ELF-1 (cell line): ENCODE measurements around the gene SRBD1.

Experiments
- DNase-seq: peaks from one replicate; pipeline ENCODE4 v3.0.0-alpha.2; 2016; ENCODE audit warnings: low read depth, low spot score

Gene SRBD1

DNA sequence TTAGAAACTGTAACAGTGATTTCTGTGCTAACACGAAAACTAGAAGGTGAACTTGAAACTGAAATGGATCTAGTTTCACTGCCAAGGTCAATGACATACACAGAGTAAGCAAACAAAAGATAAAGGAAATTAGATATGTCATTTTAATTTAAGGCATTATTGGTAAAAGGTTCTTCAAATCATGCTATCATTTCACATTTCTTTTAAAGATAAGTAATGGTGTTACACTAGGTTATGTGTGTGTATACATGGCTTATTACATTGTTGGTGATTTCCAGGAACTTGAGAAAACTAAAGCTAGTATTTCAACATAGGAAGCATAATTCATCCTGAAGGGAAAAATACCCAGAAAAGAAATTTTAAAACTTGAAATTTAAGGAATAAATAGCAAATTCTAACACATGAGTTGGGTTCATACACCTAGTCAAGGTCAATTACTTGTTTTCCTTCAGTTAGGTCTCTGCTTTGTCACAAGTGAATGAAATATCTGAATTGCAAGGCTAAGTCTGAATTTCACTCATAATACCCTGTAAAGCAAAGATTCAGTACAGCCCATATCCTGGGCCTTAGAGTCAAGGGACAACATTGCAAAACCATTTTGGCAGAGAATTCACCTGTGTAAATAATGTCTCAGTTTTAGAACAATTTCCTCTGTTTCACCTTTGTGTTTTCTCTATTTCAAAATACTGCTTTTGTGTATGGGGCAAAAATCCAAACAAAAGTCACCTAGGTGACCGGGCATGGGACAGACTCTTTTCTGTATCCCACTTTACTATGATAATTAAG lies 141.6 kb downstream of the SRBD1 start:
- DNase-seq: no peak

DNA sequence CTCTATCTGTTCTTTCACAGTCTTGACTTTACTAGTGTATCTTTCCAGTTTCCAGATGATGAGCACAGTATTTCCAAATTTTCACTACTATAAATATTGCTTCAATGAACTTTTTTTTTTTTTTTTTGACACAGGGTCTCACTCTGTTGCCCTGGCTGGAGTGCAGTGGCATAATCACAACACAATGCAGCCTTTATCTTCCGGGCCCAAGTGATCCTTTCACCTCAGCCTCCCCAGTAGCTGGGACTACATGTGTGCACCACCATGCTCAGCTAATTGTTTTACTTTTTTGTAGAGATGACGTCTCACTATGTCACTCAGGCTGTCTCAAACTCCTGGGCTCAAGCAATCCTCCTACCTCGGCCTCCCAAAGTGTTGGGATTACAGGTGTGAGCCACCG lies 142.8 kb downstream of the SRBD1 start:
- DNase-seq: no peak

DNA sequence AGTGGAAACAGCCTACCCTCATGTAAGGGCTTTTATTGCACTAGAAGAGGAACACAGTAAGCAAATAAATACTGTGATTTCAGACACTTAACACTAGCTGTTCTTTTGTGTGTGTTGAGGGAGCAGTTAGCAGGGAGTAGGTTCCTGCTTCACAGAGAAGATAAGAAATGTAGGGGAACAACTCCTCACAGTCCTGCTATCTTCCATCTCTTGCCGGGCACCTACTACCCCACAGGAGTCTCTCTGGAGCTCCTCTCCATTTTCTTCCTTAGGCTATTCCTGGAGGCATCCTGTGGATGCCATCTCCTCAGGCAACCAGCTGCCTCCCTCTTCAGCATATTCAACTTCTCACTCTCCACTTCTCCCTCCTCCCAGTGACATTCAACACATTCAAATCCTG lies 145.0 kb downstream of the SRBD1 start:
- peak; percentile 65 for DNase-seq

DNA sequence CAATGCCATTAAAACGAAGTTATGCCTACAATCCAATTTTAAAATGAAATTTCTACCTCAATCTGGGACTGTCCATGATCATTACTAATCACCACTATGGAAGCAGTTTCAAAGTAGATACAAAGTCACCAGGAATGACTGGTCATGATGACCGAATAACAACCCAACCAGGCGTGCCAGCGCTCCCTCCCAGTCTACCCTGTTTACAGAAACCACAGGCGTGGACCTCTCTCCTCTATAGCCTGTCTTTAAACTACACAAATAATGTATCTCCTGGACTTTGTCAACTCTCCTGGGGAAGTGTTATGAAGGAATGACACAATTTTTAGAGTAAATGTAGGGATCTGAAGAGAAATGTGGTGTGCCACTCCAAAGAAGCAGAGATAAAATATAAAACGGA lies 150.2 kb downstream of the SRBD1 start:
- no peak for DNase-seq

DNA sequence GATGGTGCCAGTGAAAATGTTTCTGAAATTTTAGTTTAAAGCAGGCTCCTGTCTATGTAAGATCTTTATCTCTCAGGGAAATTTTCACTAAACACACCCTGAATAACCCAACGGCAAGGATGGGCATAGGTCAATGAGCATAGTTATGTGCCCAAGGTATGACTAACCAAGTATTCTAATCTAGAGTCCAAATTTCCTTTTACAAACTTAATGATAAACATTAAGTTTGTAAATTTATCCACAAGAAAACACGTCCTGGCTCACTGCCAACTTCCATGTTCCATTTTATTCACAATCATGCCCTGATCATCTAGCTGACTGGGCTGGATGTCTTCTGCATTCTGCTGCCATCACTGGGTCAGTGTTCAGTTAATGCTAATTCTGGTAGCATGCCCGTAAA lies 151.2 kb downstream of the SRBD1 start:
- DNase-seq: no peak

DNA sequence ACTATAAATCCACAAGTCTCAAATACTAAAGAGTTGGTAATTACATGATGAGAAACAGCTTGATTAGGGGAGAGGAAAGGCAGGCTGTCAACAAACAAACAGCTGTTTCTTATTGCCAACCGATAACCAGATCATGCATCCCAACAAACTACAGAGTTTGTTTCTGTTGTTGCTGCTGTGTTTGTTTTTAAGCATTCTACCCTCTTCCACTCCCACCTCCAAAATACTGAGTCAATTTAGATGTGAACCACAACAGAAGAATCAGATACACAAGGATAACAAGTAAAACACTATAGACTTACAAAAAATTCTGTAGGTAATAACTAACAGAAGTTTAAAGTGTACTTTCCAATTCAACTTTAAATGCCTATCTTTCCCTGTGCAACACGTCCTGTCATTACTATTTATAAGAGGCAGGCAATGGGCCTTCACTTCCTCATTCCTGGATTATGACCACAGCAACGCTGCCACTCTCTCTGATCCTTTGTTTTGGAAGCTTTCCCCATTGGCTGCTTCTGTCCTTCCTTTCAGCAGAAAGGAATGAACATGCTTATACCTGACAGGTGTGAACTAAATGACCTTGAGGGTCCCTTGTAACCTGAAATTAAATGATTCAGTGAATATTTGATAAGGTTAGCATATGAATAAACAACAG lies 152.0 kb downstream of the SRBD1 start:
- DNase-seq: peak; percentile 57

DNA sequence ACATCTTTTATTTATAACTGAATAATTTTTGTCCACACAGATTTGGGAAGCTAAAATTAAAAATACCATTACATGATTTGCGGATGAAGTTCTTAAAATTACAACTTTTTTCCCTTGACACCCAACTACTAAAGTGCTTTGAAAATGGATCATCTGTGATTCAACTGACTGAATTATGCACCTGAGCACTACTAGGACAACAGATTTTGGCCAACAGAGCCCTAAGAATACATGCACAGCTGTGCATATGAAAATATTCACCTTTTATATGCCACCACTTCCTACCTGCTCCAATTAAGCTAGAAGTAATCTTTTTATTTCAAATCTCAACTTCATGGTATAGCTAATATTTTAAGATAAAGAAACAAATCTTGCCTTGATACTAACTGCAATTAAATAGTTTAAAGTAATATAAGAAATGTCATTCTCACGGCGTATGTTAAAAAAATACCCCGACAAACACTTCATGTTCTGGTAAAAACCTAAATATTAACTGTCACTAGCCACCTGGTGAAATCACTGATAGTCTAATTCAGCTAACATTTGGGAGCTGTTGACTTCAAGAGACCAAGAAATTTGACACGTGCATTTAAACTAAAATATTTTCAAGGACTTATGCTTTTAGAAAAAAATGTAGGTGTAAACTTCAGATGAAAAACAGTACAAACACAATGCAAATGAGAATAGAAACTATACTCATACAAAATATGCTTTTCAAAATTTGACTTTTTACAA lies 153.7 kb downstream of the SRBD1 start:
- DNase-seq: no peak

DNA sequence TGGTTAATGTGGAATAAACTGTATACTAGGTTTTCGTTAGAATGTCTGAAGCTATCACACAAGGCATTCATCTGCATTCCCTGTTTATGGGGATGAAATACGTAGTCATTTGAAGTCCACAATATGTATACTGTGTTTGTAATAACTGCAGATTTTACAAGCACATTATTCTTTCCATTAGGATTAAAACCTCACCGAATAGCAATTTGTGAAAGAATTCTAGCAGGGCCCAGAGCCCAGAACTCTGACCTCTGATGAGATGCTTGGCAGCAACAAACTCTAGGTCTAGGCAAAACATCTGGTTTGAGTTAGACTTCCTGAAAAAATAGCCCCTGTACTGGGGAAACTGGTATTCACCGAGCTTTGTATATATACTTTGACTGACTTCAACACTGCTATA lies 158.2 kb downstream of the SRBD1 start:
- no peak for DNase-seq

DNA sequence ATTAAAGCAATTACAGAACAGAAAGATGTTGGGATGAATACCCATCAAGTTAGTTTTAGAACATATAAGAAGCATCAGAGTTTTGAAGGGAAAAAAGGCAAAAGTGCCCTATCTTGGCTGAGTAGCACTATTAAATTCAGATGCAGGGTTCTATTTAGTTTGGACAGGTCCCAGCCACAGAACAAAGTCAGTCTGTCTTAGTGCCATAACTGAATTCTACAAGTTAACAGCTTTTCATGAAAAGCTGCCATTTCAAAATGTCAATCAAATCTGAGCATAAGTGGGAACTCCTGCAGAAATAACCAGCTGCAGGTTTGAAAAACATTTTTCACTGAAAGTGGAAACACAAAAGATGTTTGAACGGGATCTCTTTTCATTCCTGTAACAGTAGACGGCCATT lies 160.4 kb downstream of the SRBD1 start:
- DNase-seq: no peak

DNA sequence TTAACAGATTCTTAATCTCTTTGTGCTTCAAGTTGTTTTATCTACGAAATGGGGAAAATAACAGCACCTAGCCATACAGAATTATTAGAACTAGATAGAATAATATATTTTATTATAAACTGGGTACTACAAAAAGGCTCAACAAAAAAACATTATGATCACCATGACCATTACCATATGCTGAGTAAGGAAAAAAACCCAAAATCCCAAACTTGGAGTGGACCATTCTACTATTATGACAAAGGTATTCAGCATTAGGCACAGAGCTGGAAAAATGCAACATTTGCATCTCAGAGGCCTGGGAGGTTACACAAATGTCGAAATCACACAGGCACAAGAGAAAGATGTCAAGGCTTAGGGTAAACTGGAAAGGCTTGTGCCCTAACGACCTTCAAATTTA lies 162.8 kb downstream of the SRBD1 start:
- DNase-seq: no peak

DNA sequence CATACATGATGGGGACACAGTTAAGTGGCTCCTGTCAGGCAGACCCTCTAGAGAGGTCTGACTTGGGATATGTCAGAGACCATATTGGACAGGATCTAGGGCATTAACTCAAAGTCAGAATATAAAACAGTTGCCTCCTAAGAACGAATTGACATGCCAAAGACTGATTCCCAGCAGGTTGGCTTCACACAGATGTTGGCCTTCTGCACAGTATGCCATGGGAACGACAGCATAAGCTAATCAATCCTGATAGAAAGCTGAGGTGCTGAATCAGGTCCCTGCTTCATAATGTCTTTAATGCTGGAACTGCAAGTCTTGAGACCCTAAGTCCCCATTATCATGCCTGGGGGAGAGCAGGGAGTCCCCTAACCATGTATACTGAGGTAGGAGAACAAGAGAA lies 165.1 kb downstream of the SRBD1 start:
- no peak for DNase-seq

DNA sequence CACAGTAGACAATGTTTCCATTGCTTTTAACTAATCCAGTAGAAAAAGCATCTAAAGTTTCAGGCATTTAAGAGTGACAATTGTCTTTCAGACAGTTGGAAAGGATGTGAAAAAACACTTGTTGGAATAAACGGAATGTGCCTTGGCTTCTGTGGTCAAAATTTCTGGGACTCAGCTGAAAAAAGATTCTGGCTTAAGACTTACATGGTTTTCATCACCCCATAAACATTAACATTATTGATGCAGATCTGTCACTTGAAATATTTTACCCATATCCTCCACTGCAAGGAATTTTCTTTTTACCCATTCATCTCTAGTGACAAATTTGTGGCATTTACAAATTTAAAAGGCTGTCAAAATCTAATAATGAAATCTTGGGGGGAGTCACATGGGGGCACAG lies 166.0 kb downstream of the SRBD1 start:
- DNase-seq: no peak

DNA sequence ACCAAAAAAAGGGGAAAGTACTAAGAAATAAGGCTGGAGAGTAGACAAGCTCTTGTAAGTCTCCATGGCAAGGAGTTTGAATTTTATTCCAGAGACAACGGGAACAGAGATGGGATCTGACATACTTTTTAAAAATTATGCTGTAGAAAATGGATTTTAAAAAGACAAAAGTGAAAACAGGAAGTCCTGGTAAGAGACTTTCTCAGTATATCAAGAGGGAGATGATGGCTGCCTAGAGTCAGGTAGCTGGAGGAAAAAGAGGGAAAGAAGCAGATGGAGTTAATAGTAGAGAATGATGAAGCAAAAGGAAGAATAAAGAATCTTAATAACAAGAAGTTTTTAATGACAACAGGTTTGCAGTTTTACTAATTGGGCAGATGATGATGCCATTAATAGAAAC lies 168.1 kb downstream of the SRBD1 start:
- no peak for DNase-seq

DNA sequence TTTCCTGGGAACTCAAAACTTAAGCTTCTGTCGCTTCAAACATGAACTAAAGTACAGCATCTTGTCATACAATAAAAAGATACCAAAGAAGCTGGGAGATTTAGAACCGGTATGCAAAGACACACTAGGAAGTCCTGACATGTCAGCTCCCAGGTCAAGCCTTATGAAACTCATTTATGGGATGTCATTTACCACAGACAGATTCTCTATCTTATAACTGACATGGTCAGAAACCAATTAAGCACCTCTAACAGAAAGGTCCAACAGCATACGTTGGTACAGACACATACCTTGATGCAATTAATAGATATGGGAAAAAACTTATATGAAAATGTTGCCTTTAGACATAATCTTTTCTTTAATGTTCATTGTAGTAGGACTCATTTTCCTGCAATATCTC lies 169.0 kb downstream of the SRBD1 start:
- no peak for DNase-seq

DNA sequence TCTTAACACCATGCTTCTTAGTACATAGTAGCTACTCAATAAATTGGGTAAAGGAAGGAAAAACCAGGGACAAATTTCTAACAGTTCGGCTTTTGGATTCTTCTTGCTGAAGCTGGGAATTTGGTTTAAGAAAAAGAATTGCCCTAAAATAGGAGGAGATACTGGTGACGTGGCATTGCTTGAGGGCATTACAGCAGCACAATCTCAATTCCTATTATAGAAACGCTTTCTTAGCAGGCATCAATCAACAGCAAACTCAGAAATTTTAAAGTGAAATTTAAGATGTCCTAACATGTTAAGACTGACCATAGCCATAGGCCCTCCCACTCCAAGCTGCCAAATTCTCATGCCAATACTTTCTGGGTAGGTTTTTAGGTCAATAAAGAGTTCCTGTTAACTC lies 169.5 kb downstream of the SRBD1 start:
- no peak for DNase-seq

DNA sequence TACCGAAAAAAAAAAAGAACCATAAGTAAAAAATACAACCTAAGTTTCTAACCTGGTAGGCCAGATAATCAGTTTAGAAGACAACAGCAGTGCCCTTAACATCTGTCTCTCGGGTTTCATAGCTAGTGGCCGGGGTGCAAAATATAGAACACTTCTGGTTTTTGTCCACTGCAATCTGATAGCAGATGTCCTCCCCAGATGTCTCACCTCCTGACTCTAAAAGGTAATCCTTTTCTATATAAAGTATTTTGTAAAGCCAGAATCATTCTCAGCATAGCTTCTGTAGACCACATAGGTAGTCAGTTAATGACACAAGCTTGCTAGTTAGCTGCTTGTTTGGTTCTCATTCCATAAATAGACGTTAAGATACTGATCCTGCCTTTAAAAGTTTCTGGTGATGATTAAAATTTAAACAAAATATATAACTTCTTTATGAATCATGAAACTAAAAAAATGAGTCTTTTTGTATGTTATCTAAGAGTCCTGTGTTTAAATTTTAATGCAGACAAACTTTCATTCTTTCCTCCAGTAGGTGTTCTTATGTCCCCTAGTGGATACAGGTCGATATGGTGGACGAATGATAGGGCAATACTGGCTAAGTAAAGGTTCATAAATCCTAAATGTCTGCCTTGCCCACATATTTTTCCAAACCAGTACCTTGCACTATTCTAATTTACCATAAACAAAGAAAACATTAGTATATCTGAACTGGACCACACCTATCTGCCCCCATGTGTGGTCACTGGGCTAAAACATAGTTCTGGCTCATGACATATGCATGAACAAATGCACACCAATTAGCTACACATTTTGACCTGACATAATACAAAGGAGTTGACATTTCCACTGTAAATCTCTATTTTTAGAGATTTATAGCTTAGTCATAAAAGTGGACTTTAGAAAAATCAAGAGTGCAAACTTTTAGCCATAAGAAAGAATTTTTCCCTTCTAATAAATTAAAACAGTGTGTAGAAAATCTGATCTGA lies 171.0 kb downstream of the SRBD1 start:
- DNase-seq: no peak

DNA sequence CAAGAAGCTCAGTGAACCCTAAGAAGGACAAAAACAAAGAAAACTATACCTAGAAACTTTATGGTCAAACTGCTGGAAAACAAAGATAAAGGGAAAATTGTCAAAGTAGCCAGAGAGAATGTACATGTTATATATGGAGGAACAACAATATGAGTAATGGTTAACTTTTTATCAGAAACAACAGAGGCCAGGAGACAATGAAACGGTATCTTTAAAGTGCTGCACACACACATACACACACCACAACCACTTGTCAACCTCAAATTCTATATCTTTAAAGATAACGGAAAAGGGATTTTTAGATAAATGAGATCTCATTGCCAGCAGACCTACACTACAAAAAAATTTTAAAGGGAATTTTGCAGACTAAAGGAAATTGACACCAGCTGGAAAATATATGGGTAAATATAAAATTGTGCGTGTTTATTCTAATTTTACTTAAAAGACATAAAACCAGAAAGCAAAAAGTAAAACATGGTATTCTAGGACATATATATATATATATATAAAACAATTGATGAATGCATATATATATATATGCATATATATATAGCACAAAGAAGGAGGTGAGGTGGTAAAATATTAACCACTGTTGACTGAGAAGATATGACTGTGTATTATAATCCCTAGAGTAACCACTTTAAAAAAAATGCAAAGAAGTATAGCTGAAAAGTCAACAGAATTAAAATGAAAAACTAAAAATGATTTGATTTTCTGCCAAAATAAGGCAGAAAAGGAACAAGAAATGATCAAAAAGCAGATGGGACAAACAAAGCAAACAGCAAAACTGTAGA lies 172.0 kb downstream of the SRBD1 start:
- no peak for DNase-seq

DNA sequence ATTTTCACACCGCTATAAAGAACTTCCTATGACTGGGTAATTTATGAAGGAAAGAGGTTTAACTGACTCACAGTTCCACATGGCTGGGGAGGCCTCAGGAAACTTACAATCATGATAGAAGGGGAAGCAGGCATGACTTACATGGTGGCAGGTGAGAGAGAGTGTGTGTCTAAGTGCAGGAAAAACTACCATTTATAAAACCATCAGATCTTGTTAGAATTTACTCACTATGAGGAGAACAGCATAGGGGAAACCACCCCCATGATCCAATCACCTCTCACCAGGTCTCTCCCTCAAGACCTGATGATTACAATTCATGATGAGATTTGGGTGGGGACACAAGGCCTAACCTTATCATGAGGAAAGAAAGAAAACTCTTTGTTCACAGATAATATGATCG lies 174.6 kb downstream of the SRBD1 start:
- DNase-seq: no peak

DNA sequence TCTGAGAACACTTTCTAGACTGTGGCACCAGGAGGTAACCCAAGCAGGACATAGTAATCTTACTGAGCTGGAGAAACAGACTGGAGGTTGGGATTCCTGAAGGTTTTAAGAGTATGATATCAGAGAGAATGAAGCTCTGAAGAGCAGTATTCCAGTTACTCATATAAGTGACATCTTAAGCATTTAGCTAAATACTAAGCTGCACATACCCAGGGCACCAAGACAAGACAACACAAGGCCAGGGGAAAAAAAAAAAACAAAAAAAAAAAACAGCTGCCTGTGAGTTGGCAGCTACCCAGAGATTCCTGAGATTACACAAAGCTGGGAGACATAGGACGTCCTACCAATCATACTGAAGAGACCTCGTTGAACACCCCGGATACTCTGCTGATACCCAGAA lies 175.8 kb downstream of the SRBD1 start:
- DNase-seq: no peak

DNA sequence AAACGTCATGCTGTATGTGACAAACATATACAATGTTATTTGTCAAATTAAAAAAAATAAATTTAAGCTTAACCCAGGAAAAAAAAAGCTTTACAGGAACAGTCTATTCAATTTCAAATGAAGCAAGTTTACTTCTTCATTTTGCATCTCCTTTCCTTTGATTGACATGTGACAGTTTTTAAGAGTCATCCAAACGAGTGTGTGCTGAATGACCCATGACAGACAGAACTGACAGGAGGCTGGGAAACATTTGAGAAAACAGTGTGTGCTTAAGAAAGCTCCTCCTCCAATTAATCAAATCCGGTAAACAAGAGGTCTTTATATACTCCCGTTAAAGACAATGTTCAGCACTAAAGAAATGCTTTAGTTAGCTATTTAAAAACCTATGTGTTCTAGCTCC lies 177.7 kb downstream of the SRBD1 start:
- no peak for DNase-seq

DNA sequence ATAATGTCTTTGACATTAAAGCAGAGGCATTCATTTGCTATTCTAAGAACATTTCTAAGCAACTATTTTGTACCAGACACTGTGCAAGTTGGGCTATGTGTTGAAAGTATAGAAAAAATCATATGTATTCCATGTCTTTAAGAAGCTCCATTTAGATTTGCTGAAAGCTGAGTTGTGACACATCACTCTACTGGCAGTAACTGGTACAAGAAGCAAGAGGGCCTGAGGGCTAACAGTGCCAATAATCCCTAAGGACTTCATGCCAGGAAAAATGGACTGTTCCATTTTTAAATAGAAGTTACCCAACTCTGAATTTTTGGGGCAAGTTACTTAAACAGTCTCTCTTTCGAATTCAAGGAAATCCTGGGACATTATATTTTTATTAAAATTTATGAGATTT lies 178.7 kb downstream of the SRBD1 start:
- no peak for DNase-seq
